ENCODE data around the gene CDT1. TPM values are rescaled to one million over a fixed set of nuclear protein-coding genes. Genes with fewer than 3 reads are reported as not detected.

The CDT1 gene
- total RNA-seq, 3 donors from 2014 or later (not counting 1 experiment from before 2014, with no cell fraction given), result 2.2 to 3.8 (median 2.6) TPM

- no peak overlapping the region for H3K27ac ChIP-seq (ENCODE audit: low read length)
- no peaks in the 10 kb centered on the region for H3K27me3 ChIP-seq (ENCODE audit: control insufficient read depth, insufficient read depth, low read length)
- WGBS (ENCODE audit: insufficient coverage), result 94% methylated on average over 39 of the region's 39 CpGs
Measured at GRCh38 chr16:88839026-88839529, 35.5 kb downstream of the CDT1 start.

DNA sequence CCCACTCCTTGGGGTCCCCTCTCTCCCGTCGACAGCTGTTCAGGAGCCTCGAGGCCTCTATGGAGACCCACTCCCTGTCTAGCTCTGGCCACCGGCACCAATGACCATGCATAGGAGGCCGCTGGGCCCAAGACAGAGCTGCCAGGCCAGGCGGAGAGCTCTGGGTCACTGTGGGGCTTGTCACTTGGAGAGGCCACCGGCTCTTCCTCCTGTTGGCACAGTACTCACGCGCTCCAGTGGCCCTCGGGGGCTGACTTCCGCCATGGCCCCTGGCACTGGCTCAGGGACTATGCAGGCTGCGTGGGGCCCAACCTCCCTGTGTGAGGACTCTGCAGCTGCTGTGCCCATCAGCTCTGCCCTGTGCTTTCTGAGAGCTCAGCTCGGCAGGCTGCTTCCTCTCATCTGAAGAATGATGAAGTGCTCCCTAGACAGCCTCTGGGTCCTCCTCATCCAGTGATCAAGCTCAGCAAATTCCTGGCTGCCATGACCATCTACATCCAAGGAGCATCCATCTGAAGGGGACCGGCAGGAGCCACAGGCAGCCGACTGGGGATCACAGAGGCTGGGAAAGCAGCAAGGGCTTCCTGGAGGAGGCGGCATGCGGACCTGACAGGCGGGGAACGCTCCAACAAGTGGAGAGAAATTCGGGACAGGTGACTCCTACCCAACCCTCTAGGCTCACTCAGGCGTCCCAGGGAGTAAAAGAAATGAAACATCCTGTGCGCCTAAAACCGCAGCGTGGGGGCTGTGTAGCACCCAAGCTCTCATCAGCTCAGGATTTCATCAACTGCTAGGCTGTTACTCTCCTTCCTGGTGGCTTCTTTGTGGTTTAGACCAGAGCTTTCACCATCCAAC, 36.4 kb downstream of the CDT1 start:
- no peaks in the 10 kb centered on the region for H3K9me3 ChIP-seq (ENCODE audit: control insufficient read depth, insufficient read depth, low read length)
- H3K27ac ChIP-seq (ENCODE audit: low read length), result no peak overlapping the region
- no peak overlapping the region for H3K4me3 Mint-ChIP-seq
- H3K9me3 Mint-ChIP-seq, result no peaks in the 10 kb centered on the region
- no peaks in the 10 kb centered on the region for H3K27me3 ChIP-seq (ENCODE audit: control insufficient read depth, insufficient read depth, low read length)
- H3K27me3 Mint-ChIP-seq (ENCODE audit: low read depth in 2 of 2), result no peaks in the 10 kb centered on the region
- no peaks in the 10 kb centered on the region for H3K4me1 Mint-ChIP-seq
- TF ChIP-seq, protein P1, sequence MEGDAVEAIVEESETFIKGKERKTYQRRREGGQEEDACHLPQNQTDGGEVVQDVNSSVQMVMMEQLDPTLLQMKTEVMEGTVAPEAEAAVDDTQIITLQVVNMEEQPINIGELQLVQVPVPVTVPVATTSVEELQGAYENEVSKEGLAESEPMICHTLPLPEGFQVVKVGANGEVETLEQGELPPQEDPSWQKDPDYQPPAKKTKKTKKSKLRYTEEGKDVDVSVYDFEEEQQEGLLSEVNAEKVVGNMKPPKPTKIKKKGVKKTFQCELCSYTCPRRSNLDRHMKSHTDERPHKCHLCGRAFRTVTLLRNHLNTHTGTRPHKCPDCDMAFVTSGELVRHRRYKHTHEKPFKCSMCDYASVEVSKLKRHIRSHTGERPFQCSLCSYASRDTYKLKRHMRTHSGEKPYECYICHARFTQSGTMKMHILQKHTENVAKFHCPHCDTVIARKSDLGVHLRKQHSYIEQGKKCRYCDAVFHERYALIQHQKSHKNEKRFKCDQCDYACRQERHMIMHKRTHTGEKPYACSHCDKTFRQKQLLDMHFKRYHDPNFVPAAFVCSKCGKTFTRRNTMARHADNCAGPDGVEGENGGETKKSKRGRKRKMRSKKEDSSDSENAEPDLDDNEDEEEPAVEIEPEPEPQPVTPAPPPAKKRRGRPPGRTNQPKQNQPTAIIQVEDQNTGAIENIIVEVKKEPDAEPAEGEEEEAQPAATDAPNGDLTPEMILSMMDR (IDR thresholded peaks at IDR 0.05), result no peak
- no peak overlapping the region for H3K4me3 ChIP-seq (ENCODE audit: low read length)
- intact Hi-C loops (cut with micrococcal nuclease), result no loop called here
- no peaks in the 10 kb centered on the region for H3K4me1 ChIP-seq (ENCODE audit: control insufficient read depth, insufficient read depth, low read length)
- WGBS (ENCODE audit: insufficient coverage), result 94% methylated on average over 24 of the region's 24 CpGs
- ATAC-seq (no peak), DNase-seq (no peak)
- H3K36me3 Mint-ChIP-seq, result no peaks in the 10 kb centered on the region
- H3K27ac Mint-ChIP-seq, result no peak overlapping the region
- peaks cover 19% of the 10 kb centered on the region for H3K36me3 ChIP-seq (ENCODE audit: control insufficient read depth, insufficient read depth, low read length)

More at GRCh38 chr16:88839026-88839529, 35.5 kb downstream of the CDT1 start:
- H3K4me3 Mint-ChIP-seq, result no peak overlapping the region
- H3K9me3 Mint-ChIP-seq, result no peaks in the 10 kb centered on the region
- no peak overlapping the region for H3K27ac Mint-ChIP-seq
- no peaks in the 10 kb centered on the region for H3K27me3 Mint-ChIP-seq (ENCODE audit: low read depth in 2 of 2)
- H3K4me1 Mint-ChIP-seq, result no peaks in the 10 kb centered on the region
- DNase-seq (no peak), ATAC-seq (no peak)
- peaks cover 20% of the 10 kb centered on the region for H3K36me3 ChIP-seq (ENCODE audit: control insufficient read depth, insufficient read depth, low read length)
- no peaks in the 10 kb centered on the region for H3K4me1 ChIP-seq (ENCODE audit: control insufficient read depth, insufficient read depth, low read length)
- H3K4me3 ChIP-seq (ENCODE audit: low read length), result no peak overlapping the region
- TF ChIP-seq, protein P1 (IDR thresholded peaks at IDR 0.05), result no peak
- H3K36me3 Mint-ChIP-seq, result no peaks in the 10 kb centered on the region
- intact Hi-C loops (cut with micrococcal nuclease), result no loop called here
- no peaks in the 10 kb centered on the region for H3K9me3 ChIP-seq (ENCODE audit: control insufficient read depth, insufficient read depth, low read length)

DNA sequence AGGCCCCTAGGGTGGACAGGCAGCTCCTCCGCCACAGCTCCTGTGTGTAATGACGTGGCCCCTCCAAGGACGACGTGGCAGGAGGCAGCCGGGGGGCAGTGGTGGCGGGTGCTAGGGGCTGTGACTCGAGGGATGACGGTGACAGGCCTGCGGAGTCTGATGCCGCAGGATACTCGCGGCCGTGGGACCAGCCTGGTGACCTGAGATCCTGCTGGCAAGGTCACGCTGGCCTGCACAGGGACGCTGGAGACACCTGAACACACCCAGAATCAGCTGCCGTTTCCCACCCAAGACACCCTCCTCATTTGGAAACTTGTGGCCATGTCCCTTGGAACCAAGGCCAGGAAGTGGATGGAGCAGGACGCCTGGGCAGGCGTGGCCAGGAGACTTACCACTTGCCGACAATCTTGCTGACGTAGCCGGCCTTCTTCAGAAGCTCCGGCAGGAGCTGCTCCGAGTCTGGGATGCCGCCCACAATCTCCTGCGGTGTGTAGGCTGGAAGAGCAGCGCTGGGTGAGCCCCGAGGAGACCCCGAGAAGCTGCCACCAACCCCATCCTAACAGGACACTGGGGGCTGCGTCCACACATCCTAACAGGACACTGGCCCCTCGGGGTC, 37.1 kb downstream of the CDT1 start:
- no peaks in the 10 kb centered on the region for H3K9me3 ChIP-seq (ENCODE audit: control insufficient read depth, insufficient read depth, low read length)
- H3K4me1 Mint-ChIP-seq, result no peaks in the 10 kb centered on the region
- no peak overlapping the region for H3K4me3 Mint-ChIP-seq
- no peaks in the 10 kb centered on the region for H3K27me3 Mint-ChIP-seq (ENCODE audit: low read depth in 2 of 2)
- intact Hi-C loops (cut with micrococcal nuclease), result no loop called here
- no peaks in the 10 kb centered on the region for H3K27me3 ChIP-seq (ENCODE audit: control insufficient read depth, insufficient read depth, low read length)
- TF ChIP-seq, protein P1 (IDR thresholded peaks at IDR 0.05), result no peak
- DNase-seq (no peak), ATAC-seq (no peak)
- H3K36me3 ChIP-seq (ENCODE audit: control insufficient read depth, insufficient read depth, low read length), result peaks cover 14% of the 10 kb centered on the region
- no peak overlapping the region for H3K27ac Mint-ChIP-seq
- no peak overlapping the region for H3K27ac ChIP-seq (ENCODE audit: low read length)
- H3K4me1 ChIP-seq (ENCODE audit: control insufficient read depth, insufficient read depth, low read length), result no peaks in the 10 kb centered on the region
- H3K36me3 Mint-ChIP-seq, result no peaks in the 10 kb centered on the region
- no peaks in the 10 kb centered on the region for H3K9me3 Mint-ChIP-seq
- H3K4me3 ChIP-seq (ENCODE audit: low read length), result no peak overlapping the region
- WGBS (ENCODE audit: insufficient coverage), result 95% methylated on average over 30 of the region's 30 CpGs

Data from natural killer cell (primary cell).